Esophagus squamous epithelium (tissue), 4 donors: ENCODE results near the gene PKHD1.

Experiments used
- POLR2A ChIP-seq, 4 donors: fragments of 450-650 bp; IDR thresholded peaks; one replicate each; pipeline ENCODE4 v1.6.1; 2017; ENCODE audit warnings: antibody characterized with exemption in 4 of 4, mild to moderate bottlenecking in 4 of 4, moderate library complexity in 3 of 4
- TF ChIP-seq, protein P1 (sequence below), 6 experiments: fragments of 450-650 bp in 4 of 6; fragments of 200-600 bp in 2 of 6; sonication (generic) in 2 of 6; IDR thresholded peaks; one replicate each; pipeline ENCODE4 v1.5.1; 2016 to 2019; ENCODE audit warnings: antibody characterized with exemption in 6 of 6, mild to moderate bottlenecking in 4 of 6, moderate library complexity in 4 of 6

DNA sequence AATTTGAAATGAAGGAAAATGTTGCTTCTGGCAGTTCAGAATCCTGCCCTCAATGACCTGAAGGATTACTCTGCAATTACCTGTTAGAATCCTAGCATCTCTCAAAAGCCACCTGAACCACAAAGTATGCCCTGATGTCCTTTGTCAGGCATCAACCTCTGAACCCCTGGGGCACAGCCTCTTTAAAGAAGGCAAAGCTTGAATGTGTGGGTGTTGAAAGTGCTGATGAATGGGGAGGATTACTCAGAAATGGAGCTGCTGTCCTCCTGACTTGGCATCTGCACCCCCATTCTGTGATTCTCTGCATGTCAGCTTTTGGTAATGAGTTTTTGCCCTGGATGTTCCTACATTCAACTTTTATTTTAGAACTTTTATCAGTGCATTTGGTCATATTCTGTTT is 179.2 kb downstream of the PKHD1 start:
- TF ChIP-seq, protein P1, sequence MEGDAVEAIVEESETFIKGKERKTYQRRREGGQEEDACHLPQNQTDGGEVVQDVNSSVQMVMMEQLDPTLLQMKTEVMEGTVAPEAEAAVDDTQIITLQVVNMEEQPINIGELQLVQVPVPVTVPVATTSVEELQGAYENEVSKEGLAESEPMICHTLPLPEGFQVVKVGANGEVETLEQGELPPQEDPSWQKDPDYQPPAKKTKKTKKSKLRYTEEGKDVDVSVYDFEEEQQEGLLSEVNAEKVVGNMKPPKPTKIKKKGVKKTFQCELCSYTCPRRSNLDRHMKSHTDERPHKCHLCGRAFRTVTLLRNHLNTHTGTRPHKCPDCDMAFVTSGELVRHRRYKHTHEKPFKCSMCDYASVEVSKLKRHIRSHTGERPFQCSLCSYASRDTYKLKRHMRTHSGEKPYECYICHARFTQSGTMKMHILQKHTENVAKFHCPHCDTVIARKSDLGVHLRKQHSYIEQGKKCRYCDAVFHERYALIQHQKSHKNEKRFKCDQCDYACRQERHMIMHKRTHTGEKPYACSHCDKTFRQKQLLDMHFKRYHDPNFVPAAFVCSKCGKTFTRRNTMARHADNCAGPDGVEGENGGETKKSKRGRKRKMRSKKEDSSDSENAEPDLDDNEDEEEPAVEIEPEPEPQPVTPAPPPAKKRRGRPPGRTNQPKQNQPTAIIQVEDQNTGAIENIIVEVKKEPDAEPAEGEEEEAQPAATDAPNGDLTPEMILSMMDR (IDR thresholded peaks at IDR 0.05), result no peak
- TF ChIP-seq POLR2A (IDR thresholded peaks at IDR 0.05), result no peak
